Measurements from ENCODE around the gene MRPL32.

MRPL32 gene

GRCh38 chr7:42956062-42956461 lies 23.9 kb downstream of the MRPL32 start:
- no peak overlapping the region for H3K4me3 ChIP-seq (ENCODE audit: control insufficient read depth, low read depth, low read length)
- DNase-seq (ENCODE audit: low read depth) = no peak
- no peak for TF ChIP-seq CTCF (IDR thresholded peaks at IDR 0.05; ENCODE audit: control insufficient read depth, insufficient read depth, low read depth, low read length, missing control alignments)

- H3K4me3 ChIP-seq (ENCODE audit: control insufficient read depth, low read depth, low read length) = no peak overlapping the region
- DNase-seq (ENCODE audit: low read depth) = no peak
- TF ChIP-seq CTCF (IDR thresholded peaks at IDR 0.05; ENCODE audit: control insufficient read depth, insufficient read depth, low read depth, low read length, missing control alignments) = no peak
Observed at GRCh38 chr7:42959549-42959948, 27.4 kb downstream of the MRPL32 start.

- no peak for TF ChIP-seq CTCF (IDR thresholded peaks at IDR 0.05; ENCODE audit: control insufficient read depth, insufficient read depth, low read depth, low read length, missing control alignments)
- DNase-seq (ENCODE audit: low read depth) = no peak
- no peak overlapping the region for H3K4me3 ChIP-seq (ENCODE audit: control insufficient read depth, low read depth, low read length)
Observed at GRCh38 chr7:42960762-42961161, 28.6 kb downstream of the MRPL32 start.

GRCh38 chr7:42961170-42961569 lies 29.0 kb downstream of the MRPL32 start:
- no peak for TF ChIP-seq CTCF (IDR thresholded peaks at IDR 0.05; ENCODE audit: control insufficient read depth, insufficient read depth, low read depth, low read length, missing control alignments)
- H3K4me3 ChIP-seq (ENCODE audit: control insufficient read depth, low read depth, low read length) = no peak overlapping the region
- no peak for DNase-seq (ENCODE audit: low read depth)

GRCh38 chr7:42964293-42964692 lies 32.1 kb downstream of the MRPL32 start:
- no peak for TF ChIP-seq CTCF (IDR thresholded peaks at IDR 0.05; ENCODE audit: control insufficient read depth, insufficient read depth, low read depth, low read length, missing control alignments)
- DNase-seq (ENCODE audit: low read depth) = no peak
- H3K4me3 ChIP-seq (ENCODE audit: control insufficient read depth, low read depth, low read length) = no peak overlapping the region

GRCh38 chr7:42964849-42965805 lies 33.0 kb downstream of the MRPL32 start:
- no peak for TF ChIP-seq CTCF (IDR thresholded peaks at IDR 0.05; ENCODE audit: control insufficient read depth, insufficient read depth, low read depth, low read length, missing control alignments)
- H3K4me3 ChIP-seq (ENCODE audit: control insufficient read depth, low read depth, low read length) = no peak overlapping the region
- no peak for DNase-seq (ENCODE audit: low read depth)

Measured in AG09309 (cell line).